ENCODE results near the gene TFAP2A.

DNA sequence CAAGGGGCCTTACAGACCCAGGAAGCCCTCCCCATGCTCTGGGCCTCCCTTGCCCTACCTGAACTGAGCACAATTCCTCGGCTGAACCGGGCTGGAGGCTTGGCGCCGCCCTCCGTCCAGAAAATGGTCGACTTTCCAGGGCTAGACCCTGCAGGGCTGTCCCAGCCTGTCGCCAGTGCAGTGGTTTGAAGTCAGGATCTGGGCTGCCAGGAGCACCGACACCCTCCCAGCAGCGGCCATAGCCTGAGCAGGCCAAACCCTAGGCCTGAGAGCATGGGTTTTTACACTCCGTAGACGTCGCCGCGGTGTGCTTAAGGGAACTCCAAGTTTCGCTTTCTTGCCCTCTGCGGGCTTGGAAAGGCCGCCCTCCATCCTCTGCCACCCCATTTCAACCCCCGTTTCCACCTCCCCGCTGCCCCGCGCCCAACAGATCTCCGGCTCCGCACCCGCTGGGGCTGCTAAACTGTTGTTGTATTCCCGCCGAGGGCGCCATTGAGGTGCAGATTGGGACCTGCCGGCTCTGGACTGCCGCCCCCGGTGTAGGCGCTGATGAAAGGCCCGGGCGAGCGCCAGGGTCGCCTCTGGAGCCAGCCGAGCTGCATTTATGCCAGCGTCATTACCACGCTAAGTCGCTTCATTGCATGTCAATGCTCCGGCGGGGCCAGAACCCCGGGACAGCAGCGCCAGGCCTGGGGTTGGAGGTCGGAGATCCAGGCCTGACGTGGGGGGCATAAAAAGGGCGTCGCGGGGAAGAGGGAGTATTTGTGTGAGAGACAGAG lies 2.2 kb upstream of the TFAP2A start:
- TF ChIP-seq, protein P1, sequence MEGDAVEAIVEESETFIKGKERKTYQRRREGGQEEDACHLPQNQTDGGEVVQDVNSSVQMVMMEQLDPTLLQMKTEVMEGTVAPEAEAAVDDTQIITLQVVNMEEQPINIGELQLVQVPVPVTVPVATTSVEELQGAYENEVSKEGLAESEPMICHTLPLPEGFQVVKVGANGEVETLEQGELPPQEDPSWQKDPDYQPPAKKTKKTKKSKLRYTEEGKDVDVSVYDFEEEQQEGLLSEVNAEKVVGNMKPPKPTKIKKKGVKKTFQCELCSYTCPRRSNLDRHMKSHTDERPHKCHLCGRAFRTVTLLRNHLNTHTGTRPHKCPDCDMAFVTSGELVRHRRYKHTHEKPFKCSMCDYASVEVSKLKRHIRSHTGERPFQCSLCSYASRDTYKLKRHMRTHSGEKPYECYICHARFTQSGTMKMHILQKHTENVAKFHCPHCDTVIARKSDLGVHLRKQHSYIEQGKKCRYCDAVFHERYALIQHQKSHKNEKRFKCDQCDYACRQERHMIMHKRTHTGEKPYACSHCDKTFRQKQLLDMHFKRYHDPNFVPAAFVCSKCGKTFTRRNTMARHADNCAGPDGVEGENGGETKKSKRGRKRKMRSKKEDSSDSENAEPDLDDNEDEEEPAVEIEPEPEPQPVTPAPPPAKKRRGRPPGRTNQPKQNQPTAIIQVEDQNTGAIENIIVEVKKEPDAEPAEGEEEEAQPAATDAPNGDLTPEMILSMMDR (IDR thresholded peaks at IDR 0.05), result no peak
- TF ChIP-seq POLR2A (IDR thresholded peaks at IDR 0.05), result no peak

Measured in heart left ventricle (tissue), 13 donors.